Measurements from ENCODE around the gene SH3BP4. TPM values are rescaled to one million over a fixed set of nuclear protein-coding genes. Genes with fewer than 3 reads are reported as not detected.

SH3BP4 gene
- total and polyA plus RNA-seq, 2 of the 13 experiments (the other 11 are each of a cell fraction or from before 2014, with no cell fraction given) = 34.6 to 99.1 TPM

- peak; percentile 70; the same call in 1 of the 2 replicates for TF ChIP-seq RERE (CRISPR knock-in tag; IDR thresholded peaks at IDR 0.05; ENCODE audit: low read depth)
- TF ChIP-seq HMGXB4 (CRISPR knock-in tag; IDR thresholded peaks at IDR 0.05; ENCODE audit: borderline replicate concordance in 1 of 2, low read depth in 1 of 2) = no peak; a peak in 1 of 4 replicates
- TF ChIP-seq SIN3A (IDR thresholded peaks at IDR 0.05; ENCODE audit: borderline replicate concordance, low read depth, low read length) = peak; percentile 52; the same call in 1 of the 2 replicates
- TF ChIP-seq FOXO1 (CRISPR knock-in tag; IDR thresholded peaks at IDR 0.05) = peak; percentile 76
- no peak for TF ChIP-seq CSRNP1 (CRISPR knock-in tag; IDR thresholded peaks at IDR 0.05)
- no peak for TF ChIP-seq SNRNP70 (IDR thresholded peaks at IDR 0.05; ENCODE audit: low read depth, low read length)
- TF ChIP-seq ZBTB42 (CRISPR knock-in tag; IDR thresholded peaks at IDR 0.05) = no peak
- no peak for TF ChIP-seq GABPA (IDR thresholded peaks at IDR 0.05; ENCODE audit: low read depth, low read length)
- no peak for TF ChIP-seq GABPA (CRISPR knock-in tag; IDR thresholded peaks at IDR 0.05; ENCODE audit: low read depth)
- no peak for TF ChIP-seq E2F5 (CRISPR knock-in tag; conservative IDR thresholded peaks at IDR 0.05)
- TF ChIP-seq CREBL2 (CRISPR knock-in tag; IDR thresholded peaks at IDR 0.05; ENCODE audit: borderline replicate concordance) = no peak
- TF ChIP-seq ZNF331 (CRISPR knock-in tag; IDR thresholded peaks at IDR 0.05) = no peak
- TF ChIP-seq ZNF619 (CRISPR knock-in tag; IDR thresholded peaks at IDR 0.05) = no peak
- no peak for TF ChIP-seq ZNF883 (CRISPR knock-in tag; IDR thresholded peaks at IDR 0.05; ENCODE audit: not compliant biosample characterization)
- no peak for TF ChIP-seq SYNCRIP (IDR thresholded peaks at IDR 0.05; ENCODE audit: insufficient read depth, low read depth, low read length)
- peak; percentile 54 for TF ChIP-seq CBFB (CRISPR knock-in tag; IDR thresholded peaks at IDR 0.05)
- TF ChIP-seq EP300 (IDR thresholded peaks at IDR 0.05; ENCODE audit: low read depth in 2 of 2, low read length in 2 of 2) = peak; percentile 31 to 86; a peak in 2 of 4 replicates
- peak; percentile 72 for TF ChIP-seq EP300 (CRISPR knock-in tag; IDR thresholded peaks at IDR 0.05; ENCODE audit: borderline replicate concordance)
- peak; percentile 17; the same call in 1 of the 2 replicates for TF ChIP-seq POLR2G (IDR thresholded peaks at IDR 0.05; ENCODE audit: low read depth, low read length)
Observed at GRCh38 chr2:235000426-235001236, 48.8 kb downstream of the SH3BP4 start (continued).

All from HepG2 (cell line).